GM12874 (cell line): ENCODE measurements around the gene PAXIP1.

Experiments
- CTCF ChIP-seq: IDR thresholded peaks from 2 replicates; pipeline ENCODE4 v1.5.1; 2011; ENCODE audit warnings: low read depth, mild to moderate bottlenecking, control low read depth, low read length, moderate library complexity; ENCODE audit not compliant: insufficient read depth

The PAXIP1 gene

GRCh38 chr7:154942691-154943090, 60.2 kb downstream of the PAXIP1 start:
- TF ChIP-seq CTCF: no peak

GRCh38 chr7:154937837-154938236, 65.1 kb downstream of the PAXIP1 start:
- no peak for TF ChIP-seq CTCF

GRCh38 chr7:154931906-154932305, 71.0 kb downstream of the PAXIP1 start:
- no peak for TF ChIP-seq CTCF

- no peak for TF ChIP-seq CTCF
These were observed 73.8 kb downstream of the PAXIP1 start for GRCh38 chr7:154929006-154929726.

GRCh38 chr7:154928136-154929005, 74.6 kb downstream of the PAXIP1 start:
- no peak for TF ChIP-seq CTCF

- TF ChIP-seq CTCF: peak; percentile 41; the same call in 1 of the 2 replicates
These were observed 75.2 kb downstream of the PAXIP1 start for GRCh38 chr7:154927624-154928125.
